Measurements from ENCODE around the gene RALGPS1. TPM values are rescaled to one million over a fixed set of nuclear protein-coding genes. Genes with fewer than 3 reads are reported as not detected.

RALGPS1 gene
- total and polyA plus RNA-seq, 2 of the 8 experiments (the other 6 are each of a cell fraction or from before 2014, with no cell fraction given) = 20.0 to 23.5 TPM

DNA sequence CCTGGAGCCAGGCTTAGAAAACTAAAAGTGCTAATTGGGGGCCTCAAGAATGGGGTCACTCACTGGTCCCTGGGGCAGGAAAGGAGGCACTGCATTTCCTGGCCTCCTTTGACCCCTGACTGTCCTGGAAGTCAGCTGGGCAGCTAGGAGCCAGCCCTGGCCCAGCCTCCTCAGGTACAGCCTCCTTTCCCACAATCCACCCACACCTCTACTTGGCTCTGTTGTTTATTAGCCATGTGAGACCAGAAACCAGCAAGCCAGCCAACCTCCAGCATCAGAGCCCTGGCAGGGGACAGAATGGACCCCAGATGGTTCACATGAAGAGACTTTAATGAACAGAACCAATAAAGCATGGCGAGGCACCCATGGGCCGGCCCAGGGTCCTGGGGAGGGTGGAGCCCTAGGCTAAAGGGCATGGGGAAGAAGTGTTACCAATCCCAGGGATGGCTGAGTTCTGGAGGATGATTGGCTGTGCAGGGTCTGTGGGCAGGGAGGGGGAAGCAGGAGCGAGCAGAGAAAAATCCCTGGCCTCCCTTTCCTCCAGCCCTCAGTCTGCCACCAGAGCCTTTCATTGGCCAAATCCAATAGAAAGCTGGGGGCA, 263.2 kb downstream of the RALGPS1 start:
- Histone ChIP-seq H3K4me1 (replicated peaks in 1 of 4; ENCODE audit: control insufficient read depth in 3 of 4, insufficient read depth in 4 of 4, low read length in 3 of 4) (peaks cover 0 to under 1% (median 0%) of the 10 kb centered on the region in 4 experiments; a peak in 2 of 7 replicates), H3K56ac (replicated peaks; ENCODE audit: insufficient read length, low read depth, low read length) (no peak overlapping the region), H3K27me3 (replicated peaks in 1 of 4; ENCODE audit: control insufficient read depth in 3 of 4, extremely low read depth in 1 of 4, insufficient read depth in 3 of 4, low read length in 3 of 4) (no peaks in the 10 kb centered on the region), H3K79me1 (ENCODE audit: low read depth, low read length) (no peaks in the 10 kb centered on the region; the same call in 1 of the 2 replicates), H3K23ac (ENCODE audit: insufficient read length) (no peak overlapping the region), H2BK12ac (ENCODE audit: low read depth, low read length) (no peak overlapping the region), H2BK5ac (ENCODE audit: low read depth, low read length) (no peak overlapping the region), H3K4me2 (ENCODE audit: insufficient read depth in 1 of 2, low read depth in 2 of 2, low read length in 2 of 2) (no peak overlapping the region), H3K79me2 (ENCODE audit: control insufficient read depth in 1 of 2, insufficient read depth in 2 of 2, low read length in 2 of 2) (no peaks in the 10 kb centered on the region), H4K20me1 (replicated peaks in 1 of 2; ENCODE audit: control insufficient read depth in 1 of 2, insufficient read depth in 2 of 2, low read length in 2 of 2) (no peaks in the 10 kb centered on the region), H4K5ac (ENCODE audit: insufficient read length, low read depth, low read length) (no peak overlapping the region), H4K8ac (ENCODE audit: extremely low read depth, insufficient read depth, low read length) (no peak overlapping the region), H3K36me3 (ENCODE audit: control insufficient read depth in 2 of 4, insufficient read depth in 4 of 4, low read length in 3 of 4) (no peaks in the 10 kb centered on the region), H2AK5ac (ENCODE audit: low read depth, low read length) (no peak overlapping the region), H2BK120ac (replicated peaks; ENCODE audit: low read depth, low read length) (no peak overlapping the region), H3K9me3 (ENCODE audit: insufficient read depth in 2 of 2, low read depth in 1 of 2, low read length in 1 of 2) (no peaks in the 10 kb centered on the region), H2BK20ac (ENCODE audit: low read length) (no peak overlapping the region), H2BK15ac (ENCODE audit: low read length) (no peak overlapping the region), H2AFZ (ENCODE audit: low read length) (no peak overlapping the region), H3K4ac (replicated peaks; ENCODE audit: insufficient read length, low read depth, low read length) (no peak overlapping the region), H3K27ac (ENCODE audit: low read depth, low read length) (no peak overlapping the region), H3K14ac (ENCODE audit: insufficient read length) (no peak overlapping the region), H3K9ac (replicated peaks in 1 of 4; ENCODE audit: extremely low read depth in 1 of 4, low read depth in 3 of 4, low read length in 3 of 4) (no peak overlapping the region), H3K23me2 (ENCODE audit: low read depth, low read length) (no peaks in the 10 kb centered on the region), H4K91ac (replicated peaks; ENCODE audit: insufficient read length, low read length) (no peak overlapping the region), H3K18ac (ENCODE audit: extremely low read depth, low read length) (no peak overlapping the region), H3K4me3 (ENCODE audit: extremely low read depth in 1 of 4, insufficient read depth in 2 of 4, low read depth in 3 of 4, low read length in 4 of 4) (no peak overlapping the region)
- DNase-seq (ENCODE audit: low read depth in 1 of 2, low spot score in 2 of 2) (no peak), FAIRE-seq (no peak)
- WGBS, 2 experiments (ENCODE audit: extremely low coverage in 1 of 2, insufficient coverage in 1 of 2, insufficient read length in 1 of 2, insufficient replicate concordance in 2 of 2, low coverage in 1 of 2, low lambda C conversion rate in 2 of 2, missing lambda C conversion rate in 1 of 2) = 89% methylated on average over 3 of the region's 3 CpGs; no CpG with 5 or more reads in 1 of the 2 experiments
- ChIA-PET POLR2A (ENCODE audit: partially characterized antibody) (no interaction called here), CTCF (ENCODE audit: partially characterized antibody) (interaction anchor here (1.4 to 4.0 kb wide), 2 partner anchors 21 to 39 kb away, joined by 3 to 27 read pairs; no protein-coding TSS in a partner anchor)
- TF ChIP-seq KDM5A (IDR thresholded peaks at IDR 0.05; ENCODE audit: low read length) (no peak), TEAD4 (IDR thresholded peaks at IDR 0.05; ENCODE audit: low read depth, low read length) (no peak), BACH1 (IDR thresholded peaks at IDR 0.05; ENCODE audit: low read length) (no peak), RAD21 (IDR thresholded peaks at IDR 0.05 in 1 of 2, conservative IDR thresholded peaks at IDR 0.05 in 1 of 2; ENCODE audit: low read depth in 2 of 2, low read length in 2 of 2) (no peak), SIN3A (conservative IDR thresholded peaks at IDR 0.05 in 1 of 2, IDR thresholded peaks at IDR 0.05 in 1 of 2; ENCODE audit: low read depth in 1 of 2, low read length in 2 of 2) (no peak), KDM1A (IDR thresholded peaks at IDR 0.05; ENCODE audit: borderline replicate concordance, low read length) (no peak), KDM4A (IDR thresholded peaks at IDR 0.05; ENCODE audit: low read depth, low read length, severe bottlenecking) (no peak), GTF2F1 (IDR thresholded peaks at IDR 0.05; ENCODE audit: borderline replicate concordance, low read depth, low read length) (no peak), MAFK (IDR thresholded peaks at IDR 0.05; ENCODE audit: low read depth, low read length) (no peak), BRCA1 (IDR thresholded peaks at IDR 0.05; ENCODE audit: low read depth, low read length) (no peak), SAP30 (IDR thresholded peaks at IDR 0.05; ENCODE audit: insufficient read depth, insufficient replicate concordance, low read length) (no peak)

Data from H1 (cell line).